HG02610 (cell line): ENCODE measurements around the gene DOCK8.
"Not testable (repeated sequence)": the region's sequence is repeated elsewhere in the genome, so short reads cannot be mapped to it uniquely, and the experiment has no call there.

Experiments used
- ATAC-seq: cut with Tn5 transposase; IDR thresholded peaks from one replicate; pipeline ENCODE4 v1.9.1; 2021; ENCODE audit warnings: mild to moderate bottlenecking, moderate library complexity; ENCODE audit not compliant: unreplicated experiment

Gene DOCK8

DNA sequence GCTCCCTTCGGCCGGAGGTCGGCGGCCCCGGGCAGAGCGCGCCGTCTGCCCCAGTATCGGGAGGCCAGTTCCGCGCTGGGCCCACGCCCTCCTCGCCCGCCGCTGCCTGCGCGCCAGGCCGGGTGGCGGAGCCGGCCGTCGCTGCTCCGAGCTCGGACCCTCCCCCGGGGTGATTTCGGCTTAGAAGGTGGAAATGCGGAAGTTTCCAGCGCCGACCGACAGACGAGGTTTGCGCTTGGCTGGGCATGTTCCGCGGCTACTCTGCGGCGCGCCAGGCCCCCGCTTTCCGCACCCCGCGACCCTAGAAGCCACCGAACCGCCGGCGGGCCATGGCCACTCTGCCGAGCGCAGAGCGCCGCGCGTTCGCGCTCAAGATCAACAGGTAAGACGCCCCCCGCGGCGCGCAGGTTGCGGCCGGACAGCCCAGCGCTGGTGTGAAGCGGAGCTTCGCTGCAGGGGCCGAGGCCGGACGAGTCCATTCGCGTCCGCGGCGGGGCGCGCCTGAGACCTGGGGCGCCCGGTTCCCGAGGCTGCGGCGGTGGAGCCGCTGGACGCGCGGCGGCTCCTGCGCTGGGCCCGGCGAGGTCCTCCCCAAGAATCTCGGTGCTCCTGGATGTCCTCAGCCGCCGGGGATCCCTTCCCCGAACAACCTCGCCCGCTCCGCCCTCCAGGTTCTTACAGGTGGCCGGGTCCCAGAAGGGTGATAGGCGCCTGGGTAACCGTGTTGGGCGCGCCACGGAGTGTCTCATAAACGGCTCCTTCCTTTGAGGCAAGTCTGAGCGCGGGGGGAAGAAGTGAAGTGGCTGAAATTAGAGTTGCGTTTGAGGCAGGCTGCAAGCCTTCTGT lies at the start of gene DOCK8:
DOCK8 (plus strand) TSS at position 218 of the 846 bp plus-strand sequence; CDS start at position 330, 112 bp downstream.
- peak; percentile 85 for ATAC-seq

DNA sequence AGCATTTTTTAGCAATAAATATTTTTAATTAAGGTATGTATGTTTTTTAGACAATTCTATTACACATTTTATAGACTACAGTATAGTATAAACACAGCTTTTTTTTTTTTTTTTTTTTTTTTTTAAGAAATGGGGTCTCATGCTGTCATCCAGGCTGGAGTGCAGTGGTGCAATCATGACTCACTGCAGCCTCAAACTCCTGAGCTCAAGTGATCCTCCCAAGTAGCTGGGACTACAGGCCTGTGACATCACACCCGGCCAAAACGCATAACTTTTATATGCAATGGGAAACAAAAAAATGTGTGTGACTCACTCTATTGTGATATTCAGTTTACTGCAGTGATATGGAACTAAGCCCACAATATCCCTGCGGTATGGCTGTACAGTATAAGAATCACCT lies 44.9 kb upstream of the DOCK8 start:
- ATAC-seq: not testable (repeated sequence)

DNA sequence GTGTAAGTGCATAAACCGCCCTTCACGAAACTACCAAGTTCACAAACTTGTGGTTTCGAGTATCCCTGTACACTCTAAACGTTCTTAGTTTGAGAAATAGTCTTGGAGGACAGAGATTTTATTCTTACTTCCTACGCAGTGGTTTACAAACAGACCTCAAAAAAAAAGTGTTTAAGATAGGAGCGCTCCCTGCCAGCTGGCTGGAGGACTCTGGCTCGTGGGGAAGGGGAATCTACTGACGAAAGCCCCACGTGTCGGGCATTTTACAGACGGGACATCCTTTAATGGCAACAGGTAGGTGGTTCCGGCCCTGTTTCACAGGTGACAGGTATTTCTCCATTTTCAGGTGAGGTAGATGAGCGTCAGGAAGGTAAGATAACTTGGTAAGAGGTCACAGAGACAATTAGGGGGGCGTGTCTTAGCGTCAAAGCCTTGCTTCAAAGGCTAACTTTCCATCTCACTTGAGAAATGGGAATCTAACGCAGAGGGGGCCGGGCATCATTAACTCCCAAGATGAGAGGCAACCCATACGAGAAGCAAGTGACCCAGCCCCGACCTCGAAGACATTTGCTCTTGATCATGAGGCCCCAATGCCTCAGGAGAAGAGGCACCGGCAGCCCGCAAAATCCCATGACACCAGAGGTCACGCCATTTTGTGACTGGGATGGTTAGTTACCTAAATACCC lies 36.4 kb upstream of the DOCK8 start:
- ATAC-seq: not testable (repeated sequence)

DNA sequence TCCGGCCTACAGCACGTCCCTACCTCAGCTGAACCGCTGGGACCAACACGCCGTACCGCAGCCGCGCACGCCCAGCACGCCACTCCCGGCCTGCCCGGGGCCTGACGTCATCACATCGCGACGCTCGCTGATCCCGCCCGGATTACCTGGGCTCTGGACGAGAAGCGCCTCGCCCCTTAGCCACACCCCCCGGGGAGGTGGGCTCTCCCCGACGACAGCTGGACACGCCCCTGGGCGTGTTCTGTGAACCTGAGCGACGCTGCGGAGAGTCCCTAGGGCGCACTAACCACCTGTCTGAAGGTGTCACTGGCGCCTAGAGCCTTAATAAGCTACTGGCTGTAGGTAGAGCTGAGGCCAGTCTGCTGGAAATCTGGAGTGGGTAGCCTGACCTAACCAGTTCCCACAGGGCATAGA lies 35.7 kb upstream of the DOCK8 start, which contains the start of gene ZNG1A:
ZNG1A (minus strand) TSS at position 87 of the 414 bp plus-strand sequence. CDS start 87 bp downstream, outside the sequence.
- ATAC-seq: not testable (repeated sequence)

- ATAC-seq: not testable (repeated sequence)
Measured at GRCh38 chr9:199601-200000, 15.1 kb upstream of the DOCK8 start.

- ATAC-seq: no peak
Measured at GRCh38 chr9:206481-206880, 8.2 kb upstream of the DOCK8 start.

- no peak for ATAC-seq
Measured at GRCh38 chr9:209143-209758, 5.4 kb upstream of the DOCK8 start.

DNA sequence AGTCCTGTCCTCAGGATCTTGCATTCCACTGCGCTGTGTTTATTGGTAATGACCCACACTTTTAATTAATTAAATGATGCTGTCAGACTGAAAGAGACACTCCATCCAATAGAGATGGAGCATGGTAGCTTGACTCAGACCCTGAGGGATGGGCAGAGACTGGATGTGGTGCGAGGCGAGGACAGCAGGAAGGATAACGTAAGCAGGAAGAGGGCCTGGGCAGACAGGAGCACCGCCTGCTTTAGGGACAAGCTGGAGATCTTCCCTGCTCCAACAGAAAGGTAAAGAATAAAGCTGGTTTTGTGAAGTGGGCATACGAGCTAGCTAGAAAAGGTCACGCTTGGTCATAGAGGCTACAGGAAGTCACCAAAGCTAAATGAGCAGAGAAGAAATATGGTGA lies 3.6 kb upstream of the DOCK8 start:
- no peak for ATAC-seq

DNA sequence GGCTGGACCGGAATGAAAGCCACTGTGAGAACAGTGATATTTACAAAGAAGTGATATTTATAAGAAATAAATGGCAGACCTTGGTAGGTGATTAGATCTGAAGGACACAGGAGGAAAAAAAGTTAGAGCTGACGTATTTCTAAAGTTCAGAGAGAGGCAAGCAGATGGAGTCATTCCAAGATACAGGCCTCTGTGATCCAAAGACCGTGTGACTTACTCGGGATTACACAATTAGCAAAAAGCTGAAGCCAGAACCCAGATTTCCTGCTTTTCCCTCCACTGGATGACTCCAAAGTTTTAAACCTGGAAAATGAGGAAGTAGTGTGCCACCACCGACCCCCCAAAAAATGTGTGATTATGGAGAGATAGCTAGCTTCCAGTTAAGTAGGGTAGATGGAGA lies 3.1 kb upstream of the DOCK8 start:
- ATAC-seq: no peak

- no peak for ATAC-seq
Measured at GRCh38 chr9:212297-212696, 2.4 kb upstream of the DOCK8 start.

GRCh38 chr9:213901-214300 lies 764 bp upstream of the DOCK8 start:
- not testable (repeated sequence) for ATAC-seq

DNA sequence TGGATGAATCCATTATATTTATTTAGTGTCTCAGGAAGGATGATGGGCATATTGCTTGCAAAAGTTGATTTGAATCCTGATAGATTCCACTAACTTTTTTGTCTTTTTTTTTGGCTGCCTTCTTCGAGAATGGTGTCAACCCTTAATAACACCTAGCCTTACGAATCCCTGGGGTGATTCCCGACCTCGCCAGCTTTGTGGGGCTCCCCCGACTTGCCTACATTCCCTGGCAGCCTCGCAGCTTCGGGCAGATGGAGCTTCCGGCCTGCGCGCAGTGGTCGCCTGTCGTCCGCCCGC lies 366 bp upstream of the DOCK8 start:
- no peak for ATAC-seq

DNA sequence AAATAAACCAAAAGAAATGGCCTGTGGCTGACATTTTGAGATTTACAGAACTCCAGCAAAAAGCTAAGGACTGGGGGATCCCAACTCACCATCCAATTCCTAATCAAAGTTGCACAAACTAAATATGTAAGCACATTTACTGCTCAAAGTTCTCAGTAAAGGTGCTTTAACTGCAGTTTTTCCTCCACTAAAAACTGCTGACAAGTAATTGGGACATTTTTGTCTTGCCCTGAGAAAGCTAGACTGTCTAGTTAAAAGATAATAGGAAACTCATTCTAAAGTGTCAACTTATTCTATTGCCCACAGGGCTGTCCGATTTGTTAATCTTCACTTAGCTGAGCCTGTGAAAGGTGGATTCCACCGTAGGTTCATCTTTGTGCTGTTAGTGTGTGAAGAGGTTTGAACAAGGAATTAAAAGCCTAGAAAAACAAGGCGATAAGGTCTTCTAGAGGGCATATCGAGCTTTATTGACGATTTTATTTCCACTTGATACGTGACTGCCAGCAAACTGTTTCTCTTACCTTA lies 1.0 kb downstream of the DOCK8 start:
- ATAC-seq: no peak

- ATAC-seq: no peak
Measured at GRCh38 chr9:216866-217265, 2.2 kb downstream of the DOCK8 start.

- ATAC-seq: no peak
Measured at GRCh38 chr9:217950-218349, 3.3 kb downstream of the DOCK8 start.

GRCh38 chr9:219036-219435 lies 4.4 kb downstream of the DOCK8 start:
- ATAC-seq: not testable (repeated sequence)

- no peak for ATAC-seq
Measured at GRCh38 chr9:219670-220365, 5.2 kb downstream of the DOCK8 start.

DNA sequence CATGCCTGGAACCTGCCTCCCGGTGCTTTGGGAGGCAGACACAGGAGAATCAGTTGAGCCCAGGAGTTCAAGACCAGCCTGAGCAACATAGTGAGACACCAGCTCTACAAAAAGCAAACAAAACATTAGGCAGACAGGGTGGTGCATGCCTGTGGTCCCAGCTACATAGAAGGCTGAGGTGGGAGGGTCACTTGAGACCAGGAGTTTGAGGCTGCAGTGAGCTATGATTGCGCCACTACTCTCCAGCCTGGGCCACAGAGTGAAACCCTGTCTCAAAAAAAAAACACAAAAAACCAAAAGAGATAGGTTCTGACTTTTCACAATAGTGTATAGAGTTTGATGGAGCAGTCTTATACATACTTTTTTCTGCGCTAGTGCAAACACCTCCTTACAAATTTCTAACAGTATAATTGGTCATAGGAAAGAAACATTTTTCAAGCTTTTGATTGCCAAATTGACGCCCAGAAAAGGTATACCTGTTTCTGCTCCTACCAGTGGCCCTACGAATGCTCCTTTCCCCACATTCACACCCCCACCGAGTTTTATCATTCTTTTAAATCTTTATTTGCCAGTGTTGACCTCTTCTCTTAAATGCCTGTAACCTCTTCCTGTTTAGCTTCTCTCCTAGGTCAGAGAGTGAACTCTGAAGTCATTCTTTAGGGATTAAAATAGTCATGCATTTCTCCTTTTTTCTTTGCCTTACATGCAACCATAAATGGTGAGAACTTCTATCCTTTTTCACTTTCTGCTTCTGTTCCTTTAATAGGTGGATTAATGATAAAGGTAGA lies 7.5 kb downstream of the DOCK8 start:
- no peak for ATAC-seq

- no peak for ATAC-seq
Measured at GRCh38 chr9:223152-223551, 8.5 kb downstream of the DOCK8 start.

DNA sequence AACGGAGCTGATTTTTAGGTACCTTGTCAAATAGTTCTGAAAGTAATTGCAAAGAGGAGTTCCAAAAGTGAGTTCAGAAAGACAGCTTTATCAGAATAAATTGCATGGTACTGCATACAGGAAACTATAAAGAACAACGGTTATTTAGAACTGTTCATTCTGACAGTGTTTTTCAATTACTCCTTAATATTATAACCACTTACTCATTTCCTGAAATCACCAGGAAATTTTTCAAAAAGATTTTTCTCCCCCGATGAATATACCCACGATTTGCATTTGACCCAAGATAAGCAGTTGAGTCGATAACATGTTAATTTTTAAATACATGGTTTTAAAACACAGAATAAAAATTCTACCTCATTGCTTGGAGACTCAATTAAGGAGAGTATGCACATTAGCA lies 9.4 kb downstream of the DOCK8 start:
- peak; percentile 8 for ATAC-seq
